C4-2B (cell line): Measurements from ENCODE around the gene RRAGA.
"Not testable (repeated sequence)": the region's sequence is repeated elsewhere in the genome, so short reads cannot be mapped to it uniquely, and the experiment has no call there.

Experiments
- H3K27ac ChIP-seq: fragments of 450-650 bp; 2 replicates; pipeline ENCODE4 v1.5.1; 2017
- ZFX ChIP-seq: fragments of 450-650 bp; IDR thresholded peaks from 2 replicates; pipeline ENCODE4 v1.6.1; 2017
- TF ChIP-seq, protein P1 (sequence below): fragments of 450-650 bp; conservative IDR thresholded peaks from 2 replicates; pipeline ENCODE4 v1.5.1; 2017; ENCODE audit warnings: mild to moderate bottlenecking

Gene RRAGA

DNA sequence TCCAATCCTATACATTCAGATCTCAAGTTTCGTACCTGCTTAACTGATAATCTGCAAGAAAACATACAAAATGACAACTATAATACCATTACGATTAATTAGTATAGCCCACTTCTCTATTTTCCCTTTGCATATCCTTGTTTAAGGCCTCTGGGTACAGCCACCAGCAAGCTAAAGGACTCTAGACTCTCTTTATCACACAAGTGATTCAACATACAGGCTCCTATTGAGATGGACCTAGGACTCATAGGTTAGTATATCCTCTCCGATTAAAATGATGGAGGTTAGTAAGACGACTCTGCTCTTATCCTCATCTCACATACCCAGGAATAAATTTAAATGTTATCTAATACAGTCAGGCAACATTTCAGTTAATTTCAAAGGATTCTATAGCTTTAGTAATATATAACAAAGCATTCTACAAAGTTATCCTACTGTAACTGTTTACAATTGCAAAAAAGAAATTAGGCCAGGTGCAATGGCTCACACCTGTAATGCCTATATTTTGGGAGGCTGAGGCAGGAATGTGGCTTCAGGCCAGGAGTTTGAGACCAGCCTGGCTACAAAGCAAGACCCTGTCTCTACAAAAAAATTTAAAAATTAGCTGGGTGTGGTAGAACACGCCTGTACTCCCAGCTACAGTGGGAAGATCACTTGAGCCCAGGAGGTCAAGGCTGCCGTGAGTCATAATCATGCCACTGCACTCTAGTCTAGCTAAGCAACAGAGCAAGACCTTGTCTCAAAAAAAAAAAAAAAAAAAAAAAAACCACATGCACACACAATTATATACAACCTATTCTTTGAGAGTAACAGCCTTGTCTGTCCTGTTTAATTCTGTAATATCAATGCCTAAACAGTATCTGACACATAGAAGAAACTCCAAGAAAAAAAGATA is 38.1 kb downstream of the RRAGA start:
- H3K27ac ChIP-seq: no peak overlapping the region
- TF ChIP-seq ZFX: no peak
- TF ChIP-seq, protein P1, sequence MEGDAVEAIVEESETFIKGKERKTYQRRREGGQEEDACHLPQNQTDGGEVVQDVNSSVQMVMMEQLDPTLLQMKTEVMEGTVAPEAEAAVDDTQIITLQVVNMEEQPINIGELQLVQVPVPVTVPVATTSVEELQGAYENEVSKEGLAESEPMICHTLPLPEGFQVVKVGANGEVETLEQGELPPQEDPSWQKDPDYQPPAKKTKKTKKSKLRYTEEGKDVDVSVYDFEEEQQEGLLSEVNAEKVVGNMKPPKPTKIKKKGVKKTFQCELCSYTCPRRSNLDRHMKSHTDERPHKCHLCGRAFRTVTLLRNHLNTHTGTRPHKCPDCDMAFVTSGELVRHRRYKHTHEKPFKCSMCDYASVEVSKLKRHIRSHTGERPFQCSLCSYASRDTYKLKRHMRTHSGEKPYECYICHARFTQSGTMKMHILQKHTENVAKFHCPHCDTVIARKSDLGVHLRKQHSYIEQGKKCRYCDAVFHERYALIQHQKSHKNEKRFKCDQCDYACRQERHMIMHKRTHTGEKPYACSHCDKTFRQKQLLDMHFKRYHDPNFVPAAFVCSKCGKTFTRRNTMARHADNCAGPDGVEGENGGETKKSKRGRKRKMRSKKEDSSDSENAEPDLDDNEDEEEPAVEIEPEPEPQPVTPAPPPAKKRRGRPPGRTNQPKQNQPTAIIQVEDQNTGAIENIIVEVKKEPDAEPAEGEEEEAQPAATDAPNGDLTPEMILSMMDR: no peak

DNA sequence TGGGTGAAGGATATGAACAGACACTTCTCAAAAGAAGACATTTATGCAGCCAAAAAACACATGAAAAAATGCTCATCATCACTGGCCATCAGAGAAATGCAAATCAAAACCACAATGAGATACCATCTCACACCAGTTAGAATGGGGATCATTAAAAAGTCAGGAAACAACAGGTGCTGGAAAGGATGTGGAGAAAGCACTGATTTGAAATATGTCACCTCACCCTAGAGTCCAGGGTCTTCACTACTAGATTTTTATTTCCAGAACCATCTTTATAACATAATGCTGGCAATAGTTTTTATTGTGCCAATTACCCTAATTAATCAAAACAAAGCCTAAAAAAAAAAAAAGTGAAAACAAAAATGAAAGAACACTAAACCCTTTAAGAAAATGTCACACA is 48.2 kb downstream of the RRAGA start:
- H3K27ac ChIP-seq: not testable (repeated sequence)
